GM04504 (cell line): Measurements from ENCODE around the gene GNAI2.
"Not testable (repeated sequence)": the region's sequence is repeated elsewhere in the genome, so short reads cannot be mapped to it uniquely, and the experiment has no call there.

Experiments
- DNase-seq: peaks from one replicate; pipeline ENCODE4 v3.0.0-alpha.2; 2012; ENCODE audit warnings: low read depth

Gene GNAI2

DNA sequence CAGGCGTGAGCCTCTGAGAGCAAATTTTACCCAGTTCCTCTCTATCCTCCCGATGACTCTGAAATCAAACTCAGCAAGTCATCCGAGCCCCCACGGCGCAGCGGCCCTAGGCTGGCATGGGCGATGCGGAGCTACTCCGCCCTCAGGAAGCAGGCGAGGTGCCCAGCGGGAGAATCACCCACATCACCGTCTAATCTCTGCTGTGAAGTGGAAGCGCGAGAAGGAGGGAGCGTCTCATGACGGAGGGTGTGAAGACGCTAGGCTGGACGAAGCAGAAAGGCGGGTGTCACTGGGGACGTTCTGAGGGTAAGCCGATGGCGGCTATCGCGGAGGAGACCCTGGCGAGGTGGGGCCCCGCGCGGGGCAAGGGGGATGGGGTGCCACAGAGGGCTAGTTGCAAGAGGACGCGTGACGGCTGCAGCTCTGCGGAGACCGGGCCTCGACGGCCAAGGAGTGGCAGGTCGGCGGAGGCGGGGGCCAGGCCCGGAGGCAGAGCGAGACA lies 9.1 kb upstream of the GNAI2 start:
- no peak for DNase-seq

DNA sequence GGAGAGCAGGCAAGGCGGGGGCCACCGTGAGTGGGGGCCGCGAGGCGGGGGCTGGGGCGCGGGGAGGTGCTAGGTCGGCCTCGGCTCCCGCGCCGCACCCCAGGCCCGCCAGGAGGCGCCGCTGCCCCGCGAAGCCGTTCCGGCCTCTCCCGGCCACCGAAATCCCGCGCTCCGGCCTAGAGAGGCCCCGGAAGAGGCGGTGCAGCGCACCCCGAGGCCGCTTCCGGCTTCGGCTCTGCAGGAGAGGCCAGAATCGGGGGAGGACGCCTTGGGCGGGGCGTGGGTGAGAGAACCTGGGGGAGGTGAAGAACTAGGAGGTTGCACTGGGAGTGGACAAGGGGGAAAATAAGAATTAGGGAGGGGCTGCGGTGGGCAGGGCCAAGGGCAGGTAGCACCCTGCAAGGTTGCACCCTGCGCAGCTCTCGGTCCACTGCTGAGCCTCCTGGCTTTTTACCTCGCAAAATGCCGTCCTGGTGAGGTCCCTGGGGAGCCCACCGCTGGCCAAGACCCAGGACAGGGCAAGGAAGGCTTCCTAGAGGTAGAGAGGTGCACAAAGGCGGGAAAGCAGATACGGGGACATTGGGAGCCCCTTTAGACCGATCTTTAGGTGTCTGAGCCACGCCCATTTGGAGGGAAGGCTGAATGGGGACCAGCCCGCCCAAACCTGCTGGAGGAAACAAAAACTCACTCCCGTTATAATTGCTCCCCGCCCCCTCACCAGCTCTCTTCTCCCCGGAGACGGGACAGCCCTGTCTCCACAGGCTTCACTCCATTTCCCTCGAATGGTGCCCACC lies 8.4 kb upstream of the GNAI2 start:
- peak; percentile 69 for DNase-seq

DNA sequence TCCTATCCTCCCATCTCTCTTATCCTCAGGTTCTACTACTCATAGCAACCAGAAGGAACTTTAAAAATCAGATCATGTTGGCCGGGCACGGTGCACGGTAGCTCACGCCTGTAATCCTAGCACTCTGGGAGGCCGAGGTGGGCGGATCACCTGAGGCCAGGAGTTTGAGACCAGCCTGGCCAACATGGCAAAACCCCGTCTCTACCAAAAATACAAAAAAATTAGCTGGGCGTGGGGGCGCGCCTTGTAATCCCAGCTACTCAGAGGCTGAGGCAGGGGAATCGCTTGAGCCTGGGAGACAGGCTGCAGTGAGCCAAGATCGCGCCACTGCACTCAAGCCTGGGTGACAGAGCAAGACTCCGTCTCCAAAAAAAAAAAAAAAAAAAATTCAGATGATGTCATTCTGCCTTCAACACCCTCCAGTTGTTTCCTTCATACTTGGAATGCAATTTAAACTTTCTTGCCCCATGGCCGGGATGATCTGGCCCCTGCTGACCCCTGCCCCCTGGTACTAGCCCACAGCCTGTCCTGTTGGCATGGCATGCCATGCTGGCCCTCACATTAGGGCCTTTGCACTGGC lies 7.7 kb upstream of the GNAI2 start:
- DNase-seq = not testable (repeated sequence)

DNA sequence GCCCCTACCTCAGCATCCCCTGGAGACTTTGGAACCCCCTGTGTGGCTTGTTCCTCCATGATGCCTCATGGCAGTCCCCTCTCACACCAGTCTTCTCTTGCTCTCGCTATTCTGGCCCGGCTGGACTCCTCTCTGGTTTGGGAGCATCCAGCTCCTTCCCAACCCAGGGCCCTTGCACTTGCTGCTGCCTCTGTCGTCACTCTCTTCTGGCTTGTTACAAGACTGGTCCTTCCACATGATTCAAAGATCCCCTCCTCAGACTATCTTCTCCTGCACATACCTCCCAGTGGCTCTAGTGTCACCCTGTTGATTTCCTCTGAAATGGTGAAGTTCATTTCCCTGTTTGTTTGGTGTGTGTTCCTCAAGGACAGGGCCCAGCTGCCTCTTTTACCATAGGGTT lies 6.5 kb upstream of the GNAI2 start:
- no peak for DNase-seq

DNA sequence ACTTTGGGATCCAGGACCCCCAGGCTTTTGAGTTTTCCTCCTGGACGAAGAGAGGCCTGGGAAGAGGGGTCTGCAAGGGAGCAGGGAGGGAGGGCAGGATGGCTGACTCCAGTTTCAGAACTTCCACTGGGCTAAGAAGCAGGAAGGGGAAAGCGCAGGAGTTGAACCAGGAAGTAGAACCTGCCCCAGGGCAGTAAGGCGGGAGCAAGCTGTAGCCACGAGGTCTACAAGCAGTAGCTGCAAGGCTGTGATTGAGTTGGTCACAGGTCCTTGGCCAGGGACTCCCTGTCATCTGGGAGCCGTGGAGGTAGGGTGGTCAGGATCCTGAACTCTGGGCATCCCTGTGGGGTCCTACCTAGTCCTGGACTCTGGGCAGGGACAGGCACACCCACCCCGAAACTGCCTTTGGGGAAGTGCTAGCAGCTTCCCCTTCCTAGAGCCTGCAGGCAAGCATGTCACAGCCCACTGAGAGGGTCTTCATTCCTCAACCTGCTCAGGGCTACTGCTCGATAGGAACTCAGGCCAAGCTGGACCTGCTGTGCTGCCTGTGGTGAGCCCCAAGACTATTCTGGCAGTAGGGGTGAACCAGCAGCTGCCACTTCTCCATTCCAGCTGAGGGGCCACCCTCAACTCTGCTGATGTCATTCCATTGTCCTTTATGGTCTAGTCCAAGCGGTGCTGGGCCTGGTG lies 5.8 kb upstream of the GNAI2 start:
- DNase-seq = no peak

GRCh38 chr3:50230794-50231125 lies 5.2 kb upstream of the GNAI2 start:
- DNase-seq = no peak

GRCh38 chr3:50231581-50231980 lies 4.4 kb upstream of the GNAI2 start:
- no peak for DNase-seq

GRCh38 chr3:50232303-50232702 lies 3.7 kb upstream of the GNAI2 start:
- no peak for DNase-seq

GRCh38 chr3:50233176-50233575 lies 2.8 kb upstream of the GNAI2 start:
- no peak for DNase-seq

DNA sequence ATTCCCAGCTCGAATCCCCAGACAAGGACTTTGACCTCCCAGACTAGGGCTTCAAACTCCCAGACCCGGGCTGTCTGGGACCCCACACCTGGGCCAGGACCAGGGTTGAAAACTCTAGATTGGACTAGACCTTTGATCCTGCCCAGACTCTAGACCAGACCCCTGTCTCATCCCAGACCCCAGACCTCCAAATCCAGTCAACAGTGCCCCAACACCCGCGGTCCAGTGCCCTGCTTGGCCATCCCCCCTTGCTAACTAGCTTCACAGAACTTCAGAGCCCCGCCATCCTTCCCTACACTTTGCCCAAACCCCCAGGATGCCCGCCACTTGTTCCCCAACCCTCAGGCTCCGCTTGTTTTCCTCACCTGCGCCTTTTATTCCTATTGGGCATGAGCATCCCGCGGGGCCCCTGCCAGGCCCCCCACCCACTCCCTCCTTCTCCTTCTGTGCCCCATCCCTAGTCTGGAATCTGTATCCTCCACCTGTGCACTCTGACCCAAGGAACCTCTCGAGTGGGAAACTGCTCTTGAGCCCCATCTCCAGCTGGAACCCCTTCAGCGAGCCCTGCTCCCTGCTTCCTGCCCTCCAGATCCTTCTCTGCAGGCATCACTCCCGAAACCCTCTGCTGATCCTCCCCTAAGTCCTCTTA lies 604 bp downstream of the GNAI2 start:
- DNase-seq = no peak

GRCh38 chr3:50237133-50237651 lies 1.2 kb downstream of the GNAI2 start:
- DNase-seq = no peak

DNA sequence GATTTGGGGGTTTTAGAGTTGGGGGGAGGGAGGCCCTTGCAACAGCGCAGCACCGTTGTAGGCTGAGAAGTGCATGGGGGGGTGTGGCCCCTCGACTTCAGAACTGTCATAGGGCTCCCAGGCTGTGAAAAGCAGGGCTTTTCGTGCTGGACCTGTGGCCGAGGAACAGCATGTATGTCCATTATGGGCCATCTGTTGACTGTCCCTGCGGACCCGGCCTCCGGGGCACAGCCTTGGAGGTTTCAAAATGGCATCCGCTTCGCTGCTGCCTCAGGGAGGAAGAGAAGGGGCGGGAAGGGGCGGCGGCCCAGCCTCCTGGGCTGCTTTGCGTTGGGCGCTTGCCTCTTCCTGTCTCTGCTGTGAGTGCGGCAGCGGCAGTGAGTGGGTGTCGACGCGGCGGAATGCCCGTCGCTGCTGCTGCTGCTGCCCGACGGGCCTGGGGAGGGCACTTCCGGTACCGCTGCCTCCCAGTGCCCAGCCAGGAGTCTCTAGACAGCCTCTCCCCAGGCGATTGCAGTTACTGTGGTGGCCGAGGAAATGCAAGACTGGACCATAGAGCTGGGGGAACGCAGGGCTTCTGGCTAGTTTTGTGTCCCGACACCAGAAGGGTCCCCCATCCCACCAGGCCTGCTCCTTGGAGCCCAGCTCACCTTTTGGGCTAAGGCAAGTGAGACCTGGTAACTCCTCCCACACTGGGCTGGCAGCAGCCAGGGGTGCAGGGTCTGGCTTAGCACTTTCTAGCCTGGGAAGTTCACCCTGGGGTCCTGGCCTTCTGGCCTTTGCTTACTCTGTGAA lies 1.9 kb downstream of the GNAI2 start:
- peak; percentile 65 for DNase-seq

DNA sequence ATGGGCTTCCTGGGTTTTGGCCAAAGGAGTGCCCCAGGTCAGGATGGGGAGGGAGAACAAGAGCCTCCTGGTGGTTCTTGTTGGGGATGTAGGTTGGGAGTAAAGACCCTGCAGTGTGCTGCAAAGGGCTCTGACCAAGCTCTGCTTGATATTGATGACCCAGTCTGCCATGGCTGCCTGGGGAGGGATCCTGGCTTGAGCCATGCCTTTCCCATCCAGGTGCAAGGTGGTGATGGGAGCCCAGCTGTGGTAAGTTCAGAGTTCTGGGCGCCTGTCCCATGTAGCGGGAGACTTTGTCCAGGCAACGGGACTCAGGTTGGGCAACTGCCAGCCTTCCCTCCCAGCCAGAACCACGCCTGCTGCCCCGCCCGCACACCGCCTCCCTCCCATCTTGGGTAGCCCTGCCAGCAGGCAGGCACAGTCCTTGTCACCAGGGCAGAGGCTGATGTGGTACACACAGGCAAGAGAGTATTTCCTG lies 2.6 kb downstream of the GNAI2 start:
- no peak for DNase-seq

DNA sequence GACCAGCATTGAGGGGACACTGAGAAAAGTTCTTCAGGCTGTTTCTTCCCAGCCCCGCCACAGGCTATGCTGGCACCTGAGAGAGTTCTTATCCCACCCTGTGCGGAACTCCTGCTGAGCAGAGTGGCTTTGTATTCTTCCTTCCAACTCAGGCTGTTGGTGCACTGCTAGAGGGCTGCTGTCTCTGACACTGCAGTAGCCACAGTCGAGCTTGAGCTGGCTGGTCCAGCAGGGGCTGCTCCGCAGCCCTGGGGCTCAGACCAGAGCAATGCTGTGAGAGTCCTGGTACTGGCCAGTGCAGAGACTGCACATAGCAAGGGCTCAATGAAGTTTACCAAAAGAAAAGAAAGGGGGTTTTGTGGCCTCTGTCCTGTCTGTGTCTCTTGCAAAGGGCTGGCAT lies 3.6 kb downstream of the GNAI2 start:
- DNase-seq = no peak

DNA sequence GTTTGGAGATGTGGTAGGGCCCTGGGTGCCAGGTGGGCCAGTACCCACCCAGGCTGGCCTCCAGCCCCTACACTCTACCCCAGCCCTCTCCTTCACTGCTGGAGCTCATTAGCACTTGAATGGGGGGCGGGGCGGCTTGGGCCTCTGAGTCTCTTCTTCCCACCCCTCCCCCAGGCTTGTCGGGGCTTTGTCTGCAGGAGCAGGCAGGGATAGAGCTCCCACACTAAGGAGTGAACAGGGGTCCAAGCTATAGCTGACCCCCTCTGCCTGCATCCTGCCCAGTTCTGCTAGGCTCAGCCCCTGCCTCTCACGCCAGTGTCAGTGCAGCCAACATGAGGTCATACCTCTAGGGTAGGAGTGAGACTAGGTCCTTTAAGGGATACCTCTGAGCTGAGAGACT lies 5.2 kb downstream of the GNAI2 start:
- DNase-seq = no peak

DNA sequence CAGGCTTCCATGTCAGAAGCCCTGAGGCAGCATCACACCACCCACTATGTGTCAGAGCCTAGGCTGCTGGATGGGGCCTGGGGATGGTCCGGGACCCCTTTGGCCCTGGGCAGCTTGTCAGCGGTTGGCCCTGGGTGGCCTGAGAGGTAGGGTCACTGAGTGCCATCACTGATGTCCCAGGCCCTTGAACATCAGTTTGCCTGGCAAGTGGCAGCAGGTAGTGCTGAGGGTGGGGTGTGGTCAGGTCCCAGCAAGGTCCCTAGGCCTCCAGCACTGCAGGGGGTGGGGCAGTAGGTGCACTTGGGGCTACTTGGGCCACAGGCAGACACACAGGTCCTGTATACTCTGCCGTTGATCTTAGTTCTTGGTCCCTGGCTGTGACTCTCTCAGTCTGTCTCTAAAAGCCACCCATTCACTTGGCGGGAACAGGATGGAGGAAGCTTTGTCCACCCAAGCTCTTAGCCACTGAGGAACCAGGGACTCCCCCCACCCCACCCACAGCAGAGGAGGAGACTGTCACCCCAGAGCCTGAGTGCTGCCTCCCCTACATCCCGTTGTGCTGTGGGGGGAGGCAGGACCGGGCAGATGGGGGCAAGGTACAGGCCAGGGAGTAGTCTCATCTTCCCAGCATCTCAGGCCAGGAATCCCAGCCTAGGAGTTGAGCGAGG lies 5.8 kb downstream of the GNAI2 start:
- no peak for DNase-seq

- DNase-seq = no peak
Observed at GRCh38 chr3:50242381-50242770, 6.4 kb downstream of the GNAI2 start.

- DNase-seq = no peak
Observed at GRCh38 chr3:50242851-50243542, 7.0 kb downstream of the GNAI2 start.

DNA sequence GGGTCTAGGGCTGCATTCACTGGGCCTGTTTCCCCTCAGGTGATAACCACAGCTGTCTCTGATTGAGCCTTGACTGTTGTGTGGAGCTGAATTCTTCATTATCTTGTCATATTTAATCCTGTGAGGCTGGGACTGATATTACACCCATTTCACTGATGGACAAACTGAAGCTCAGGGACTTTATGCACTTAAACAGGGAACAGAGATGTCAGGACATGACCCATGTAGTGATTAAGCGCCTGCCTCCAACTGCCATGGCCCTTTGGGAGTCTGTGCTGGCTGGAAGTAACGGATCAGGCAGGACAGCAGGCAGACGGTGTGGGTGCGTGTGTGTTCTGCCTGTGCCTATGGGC lies 7.5 kb downstream of the GNAI2 start:
- no peak for DNase-seq

GRCh38 chr3:50244813-50245212 lies 8.8 kb downstream of the GNAI2 start:
- DNase-seq = not testable (repeated sequence)
